HG03045 (cell line): ENCODE measurements around the gene TMEM74B.
"Not testable (repeated sequence)": the region's sequence is repeated elsewhere in the genome, so short reads cannot be mapped to it uniquely, and the experiment has no call there.

Experiments used
- ATAC-seq: cut with Tn5 transposase; IDR thresholded peaks from one replicate; pipeline ENCODE4 v1.9.1; 2021; ENCODE audit warnings: mild to moderate bottlenecking, moderate library complexity; ENCODE audit not compliant: unreplicated experiment

Gene TMEM74B

GRCh38 chr20:1149812-1150211 is 35.0 kb downstream of the TMEM74B start:
- ATAC-seq: not testable (repeated sequence)

DNA sequence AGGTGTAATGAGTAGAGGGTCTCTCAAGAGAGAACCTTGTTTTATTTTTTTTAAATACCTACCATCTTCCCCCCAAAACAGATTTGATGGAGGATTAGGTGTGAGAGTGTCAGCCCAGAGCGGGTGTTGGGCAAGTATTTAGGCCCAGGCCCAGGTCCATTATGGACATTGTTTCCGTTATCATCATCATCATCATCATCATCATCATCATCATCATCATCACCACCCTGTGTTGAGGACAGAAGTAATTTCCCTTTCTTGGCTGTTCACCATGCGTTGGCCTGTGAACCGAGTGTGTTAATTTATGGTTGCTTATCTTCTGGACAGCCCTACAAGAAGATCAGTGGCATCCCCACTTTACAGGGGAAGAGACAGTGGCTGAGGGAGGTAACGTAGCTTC is 37.8 kb downstream of the TMEM74B start:
- no peak for ATAC-seq

GRCh38 chr20:1144401-1145172 is 40.2 kb downstream of the TMEM74B start:
- no peak for ATAC-seq

DNA sequence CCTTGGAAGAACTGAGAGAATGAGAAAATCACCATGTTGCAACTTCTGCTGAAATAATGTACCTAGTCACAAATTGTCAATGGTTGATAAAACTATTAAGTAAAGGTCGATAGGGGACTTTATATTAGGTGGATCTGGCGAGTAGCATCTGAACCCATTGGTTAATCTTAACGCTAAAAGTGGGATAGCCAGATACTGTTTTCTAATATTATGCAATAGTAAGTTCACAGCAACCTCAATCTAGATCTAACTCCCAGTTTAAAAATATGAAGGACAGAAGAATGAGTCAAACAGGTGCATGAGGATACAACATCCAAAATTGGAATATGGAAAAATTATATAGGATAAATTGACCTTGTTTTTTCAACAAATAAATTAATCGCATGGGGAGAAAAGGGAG is 47.5 kb downstream of the TMEM74B start:
- ATAC-seq: no peak

GRCh38 chr20:1134836-1135235 is 49.9 kb downstream of the TMEM74B start:
- ATAC-seq: no peak

DNA sequence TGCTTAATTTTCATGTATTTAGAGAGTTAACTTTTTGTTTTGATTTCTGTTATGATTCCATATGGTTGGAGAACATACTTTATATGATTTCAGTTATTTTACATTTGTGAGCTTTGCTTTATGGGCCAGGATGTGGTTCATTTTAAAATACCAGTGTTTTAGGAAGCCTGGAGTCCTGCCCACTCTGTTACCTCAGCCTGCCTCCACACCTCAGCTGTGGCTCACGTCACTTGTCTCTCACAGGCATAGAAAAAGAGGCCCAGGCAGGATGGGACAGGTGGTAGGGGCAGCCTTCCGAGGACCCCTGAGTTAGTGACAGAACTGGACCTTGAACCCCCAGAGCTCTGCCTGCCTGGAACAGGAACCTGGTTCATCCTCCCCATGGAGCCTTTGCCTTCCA is 50.4 kb downstream of the TMEM74B start:
- no peak for ATAC-seq

GRCh38 chr20:1131354-1131753 is 53.4 kb downstream of the TMEM74B start:
- no peak for ATAC-seq

- no peak for ATAC-seq
These were observed 53.9 kb downstream of the TMEM74B start for GRCh38 chr20:1130847-1131246.
